ENCODE results near the gene RAB38. TPM values are rescaled to one million over a fixed set of nuclear protein-coding genes. Genes with fewer than 3 reads are reported as not detected.

RAB38 gene
- total RNA-seq: under 1 TPM; 0.70 to 0.82 TPM

- peaks cover 1% of the 10 kb centered on the region for H3K27me3 Mint-ChIP-seq (ENCODE audit: low read depth)
- peak within 1 kb of the TSS; percentile 69 for H3K27ac Mint-ChIP-seq
- no peaks in the 10 kb centered on the region for H3K36me3 Mint-ChIP-seq (ENCODE audit: low read depth)
Observed at GRCh38 chr11:88174709-88175568, at the start of gene RAB38. Gene RAB38 (minus strand): TSS chr11:88175443. CDS start chr11:88175384, 59 bp downstream.

DNA sequence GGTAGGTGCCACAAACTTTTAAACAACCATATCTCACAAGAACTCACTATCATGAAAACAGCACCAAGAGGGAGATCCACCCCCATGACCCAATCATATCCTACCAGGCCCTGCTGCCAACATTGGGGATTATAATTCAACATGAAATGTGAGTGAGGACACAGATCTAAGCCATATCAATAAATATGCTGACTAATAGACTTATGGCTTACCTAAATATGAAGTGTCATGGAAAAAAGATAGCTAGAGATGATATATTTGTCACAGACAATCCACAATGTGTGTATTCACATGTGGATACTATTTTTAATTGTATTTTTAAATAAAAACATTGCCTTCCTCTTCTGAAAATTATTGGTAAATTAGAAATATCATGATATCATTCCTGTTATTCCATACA is 38.2 kb upstream of the RAB38 start:
- no peaks in the 10 kb centered on the region for H3K9me3 Mint-ChIP-seq (ENCODE audit: insufficient read depth)
- ChIA-PET CTCF (no interaction called here), POLR2A (no interaction called here)
- ATAC-seq: no peak
- H3K27ac Mint-ChIP-seq: no peak overlapping the region
- no peak for DNase-seq
- no peaks in the 10 kb centered on the region for H3K4me1 Mint-ChIP-seq (ENCODE audit: low read depth)
- no peaks in the 10 kb centered on the region for H3K27me3 Mint-ChIP-seq (ENCODE audit: low read depth)
- no peaks in the 10 kb centered on the region for H3K36me3 Mint-ChIP-seq (ENCODE audit: low read depth)
- no peak overlapping the region for H3K4me3 Mint-ChIP-seq

More at GRCh38 chr11:88174709-88175568, at the start of gene RAB38:
- CTCF ChIA-PET: no interaction called here
- peaks cover 43% of the 10 kb centered on the region for H3K4me1 Mint-ChIP-seq (ENCODE audit: low read depth)
- H3K4me3 Mint-ChIP-seq: peak within 1 kb of the TSS; percentile 75
- ATAC-seq: peak; percentile 63
- H3K9me3 Mint-ChIP-seq (ENCODE audit: insufficient read depth): no peaks in the 10 kb centered on the region
- POLR2A ChIA-PET: no interaction called here
- peak; percentile 58 for DNase-seq

GRCh38 chr11:88212300-88212699 is 37.1 kb upstream of the RAB38 start:
- DNase-seq: no peak
- Mint-ChIP-seq H3K9me3 (ENCODE audit: insufficient read depth) (no peaks in the 10 kb centered on the region), H3K36me3 (ENCODE audit: low read depth) (no peaks in the 10 kb centered on the region), H3K4me3 (no peak overlapping the region), H3K27ac (no peak overlapping the region), H3K4me1 (ENCODE audit: low read depth) (no peaks in the 10 kb centered on the region), H3K27me3 (ENCODE audit: low read depth) (no peaks in the 10 kb centered on the region)
- ChIA-PET POLR2A (no interaction called here), CTCF (interaction anchor here (0.6 kb wide), 1 partner anchor 43 kb away, joined by 3 read pairs; no protein-coding TSS in a partner anchor)
- ATAC-seq: no peak

DNA sequence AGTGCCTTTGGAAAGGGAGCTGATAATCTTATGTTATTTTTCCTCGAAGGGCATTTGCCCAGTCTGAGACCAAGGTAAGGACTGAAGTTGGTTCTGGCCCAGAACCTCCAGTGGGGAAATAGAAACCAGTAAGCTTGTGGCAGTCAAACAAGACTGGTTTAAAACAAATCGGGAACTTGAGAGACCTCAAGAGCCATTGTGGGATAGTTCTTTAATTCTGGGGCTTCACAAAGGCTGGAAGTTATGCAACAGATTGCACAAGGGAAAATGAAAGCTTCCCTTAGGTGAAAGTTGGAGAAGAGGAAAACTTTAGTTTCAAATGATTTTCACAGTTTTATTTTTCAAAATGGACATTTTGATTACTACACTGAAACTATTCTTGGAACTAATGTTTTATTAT is 33.5 kb upstream of the RAB38 start:
- ChIA-PET CTCF (no interaction called here), POLR2A (no interaction called here)
- H3K4me1 Mint-ChIP-seq (ENCODE audit: low read depth): no peaks in the 10 kb centered on the region
- no peaks in the 10 kb centered on the region for H3K9me3 Mint-ChIP-seq (ENCODE audit: insufficient read depth)
- no peak overlapping the region for H3K4me3 Mint-ChIP-seq
- H3K27ac Mint-ChIP-seq: no peak overlapping the region
- no peaks in the 10 kb centered on the region for H3K27me3 Mint-ChIP-seq (ENCODE audit: low read depth)
- ATAC-seq (no peak), DNase-seq (no peak)
- no peaks in the 10 kb centered on the region for H3K36me3 Mint-ChIP-seq (ENCODE audit: low read depth)

DNA sequence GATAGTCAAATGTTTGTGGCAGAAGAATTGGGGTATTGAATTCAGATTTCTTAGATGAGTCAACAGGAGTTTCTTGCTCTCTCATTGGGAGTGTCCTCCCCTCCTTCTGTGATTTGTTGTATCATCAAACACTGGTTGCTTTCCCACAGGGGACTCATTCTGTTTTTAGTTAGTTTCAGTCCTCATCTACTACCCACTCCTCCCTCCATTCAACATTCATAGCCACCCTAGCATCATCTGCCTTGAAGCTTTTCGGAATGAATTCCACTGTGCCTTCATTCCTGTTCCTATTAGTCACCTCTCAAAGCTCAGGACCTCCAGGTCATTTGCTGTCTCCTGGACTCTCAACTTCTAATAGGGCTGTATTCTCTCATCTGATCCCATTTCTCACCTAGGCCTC is 31.5 kb upstream of the RAB38 start:
- H3K4me3 Mint-ChIP-seq: no peak overlapping the region
- no peaks in the 10 kb centered on the region for H3K36me3 Mint-ChIP-seq (ENCODE audit: low read depth)
- H3K4me1 Mint-ChIP-seq (ENCODE audit: low read depth): no peaks in the 10 kb centered on the region
- ChIA-PET POLR2A (no interaction called here), CTCF (no interaction called here)
- DNase-seq (no peak), ATAC-seq (no peak)
- no peaks in the 10 kb centered on the region for H3K27me3 Mint-ChIP-seq (ENCODE audit: low read depth)
- H3K27ac Mint-ChIP-seq: no peak overlapping the region
- H3K9me3 Mint-ChIP-seq (ENCODE audit: insufficient read depth): no peaks in the 10 kb centered on the region

- Mint-ChIP-seq H3K9me3 (ENCODE audit: insufficient read depth) (no peaks in the 10 kb centered on the region), H3K27ac (no peak overlapping the region), H3K4me3 (no peak overlapping the region), H3K4me1 (ENCODE audit: low read depth) (no peaks in the 10 kb centered on the region), H3K27me3 (ENCODE audit: low read depth) (peaks cover under 1% of the 10 kb centered on the region), H3K36me3 (ENCODE audit: low read depth) (no peaks in the 10 kb centered on the region)
- ChIA-PET POLR2A (no interaction called here), CTCF (no interaction called here)
- no peak for ATAC-seq
- no peak for DNase-seq
Observed at GRCh38 chr11:88204353-88204752, 29.1 kb upstream of the RAB38 start.

- no peak overlapping the region for H3K27ac Mint-ChIP-seq
- H3K36me3 Mint-ChIP-seq (ENCODE audit: low read depth): no peaks in the 10 kb centered on the region
- DNase-seq (no peak), ATAC-seq (no peak)
- peaks cover 2% of the 10 kb centered on the region for H3K27me3 Mint-ChIP-seq (ENCODE audit: low read depth)
- H3K9me3 Mint-ChIP-seq (ENCODE audit: insufficient read depth): no peaks in the 10 kb centered on the region
- ChIA-PET CTCF (interaction anchor here (1.1 kb wide), 1 partner anchor 28 kb away, joined by 3 read pairs; no protein-coding TSS in a partner anchor), POLR2A (no interaction called here)
- no peaks in the 10 kb centered on the region for H3K4me1 Mint-ChIP-seq (ENCODE audit: low read depth)
- H3K4me3 Mint-ChIP-seq: no peak overlapping the region
Observed at GRCh38 chr11:88203604-88204003, 28.4 kb upstream of the RAB38 start.

DNA sequence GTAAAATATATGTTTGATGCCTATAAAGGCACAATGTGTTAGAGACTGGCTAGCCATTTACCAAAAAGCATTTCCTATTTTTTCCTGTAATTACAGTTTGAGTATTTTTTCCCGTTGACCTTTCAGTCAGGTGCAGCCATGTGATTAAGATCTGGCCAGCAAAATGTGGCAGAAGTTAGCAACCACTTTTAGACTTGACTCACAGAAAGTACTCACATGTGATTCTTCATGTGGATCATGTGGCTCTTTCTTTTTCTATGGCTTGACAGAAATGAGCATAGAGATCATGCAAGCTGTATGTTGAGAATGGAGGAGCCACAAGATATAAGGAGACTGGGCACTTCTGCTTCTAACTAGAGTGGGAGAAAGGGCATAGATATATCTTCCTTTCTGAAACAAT is 27.3 kb upstream of the RAB38 start:
- ChIA-PET CTCF (no interaction called here), POLR2A (no interaction called here)
- Mint-ChIP-seq H3K27me3 (ENCODE audit: low read depth) (peaks cover 2% of the 10 kb centered on the region), H3K4me1 (ENCODE audit: low read depth) (no peaks in the 10 kb centered on the region), H3K4me3 (no peak overlapping the region), H3K36me3 (ENCODE audit: low read depth) (no peaks in the 10 kb centered on the region), H3K27ac (no peak overlapping the region), H3K9me3 (ENCODE audit: insufficient read depth) (no peaks in the 10 kb centered on the region)
- DNase-seq (no peak), ATAC-seq (no peak)

GRCh38 chr11:88196393-88196792 is 21.1 kb upstream of the RAB38 start:
- Mint-ChIP-seq H3K27ac (no peak overlapping the region), H3K4me3 (no peak overlapping the region), H3K4me1 (ENCODE audit: low read depth) (no peaks in the 10 kb centered on the region), H3K27me3 (ENCODE audit: low read depth) (peaks cover 21% of the 10 kb centered on the region), H3K36me3 (ENCODE audit: low read depth) (no peaks in the 10 kb centered on the region), H3K9me3 (ENCODE audit: insufficient read depth) (peaks cover 20% of the 10 kb centered on the region)
- ChIA-PET POLR2A (no interaction called here), CTCF (no interaction called here)
- ATAC-seq (no peak), DNase-seq (no peak)

GRCh38 chr11:88195908-88196307 is 20.7 kb upstream of the RAB38 start:
- H3K4me3 Mint-ChIP-seq: no peak overlapping the region
- H3K27ac Mint-ChIP-seq: no peak overlapping the region
- ChIA-PET CTCF (no interaction called here), POLR2A (no interaction called here)
- no peaks in the 10 kb centered on the region for H3K4me1 Mint-ChIP-seq (ENCODE audit: low read depth)
- ATAC-seq (no peak), DNase-seq (no peak)
- H3K9me3 Mint-ChIP-seq (ENCODE audit: insufficient read depth): peaks cover 20% of the 10 kb centered on the region
- peaks cover 21% of the 10 kb centered on the region for H3K27me3 Mint-ChIP-seq (ENCODE audit: low read depth)
- no peaks in the 10 kb centered on the region for H3K36me3 Mint-ChIP-seq (ENCODE audit: low read depth)

DNA sequence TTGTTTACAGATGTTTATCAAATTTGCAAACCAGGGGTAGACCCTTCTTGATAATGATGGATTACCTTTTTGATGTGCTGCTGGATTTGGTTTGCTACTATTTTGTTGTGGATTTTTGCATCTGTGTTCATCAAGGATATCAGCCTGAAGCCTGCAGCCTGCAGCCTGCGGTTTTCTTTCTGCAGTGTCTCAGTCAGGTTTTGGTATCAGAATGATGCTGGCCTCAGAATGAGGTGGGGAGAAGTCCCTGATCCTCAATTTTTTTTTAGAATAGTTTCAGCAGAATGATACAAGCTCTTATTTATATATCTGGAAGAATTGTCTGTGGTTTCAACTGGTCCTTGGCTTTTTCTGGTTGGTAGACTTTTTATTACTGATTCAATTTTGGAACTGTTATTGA is 19.7 kb upstream of the RAB38 start:
- no peaks in the 10 kb centered on the region for H3K36me3 Mint-ChIP-seq (ENCODE audit: low read depth)
- no peaks in the 10 kb centered on the region for H3K4me1 Mint-ChIP-seq (ENCODE audit: low read depth)
- ChIA-PET CTCF (no interaction called here), POLR2A (no interaction called here)
- peaks cover 21% of the 10 kb centered on the region for H3K27me3 Mint-ChIP-seq (ENCODE audit: low read depth)
- peaks cover 20% of the 10 kb centered on the region for H3K9me3 Mint-ChIP-seq (ENCODE audit: insufficient read depth)
- DNase-seq (no peak), ATAC-seq (no peak)
- H3K27ac Mint-ChIP-seq: no peak overlapping the region
- no peak overlapping the region for H3K4me3 Mint-ChIP-seq

DNA sequence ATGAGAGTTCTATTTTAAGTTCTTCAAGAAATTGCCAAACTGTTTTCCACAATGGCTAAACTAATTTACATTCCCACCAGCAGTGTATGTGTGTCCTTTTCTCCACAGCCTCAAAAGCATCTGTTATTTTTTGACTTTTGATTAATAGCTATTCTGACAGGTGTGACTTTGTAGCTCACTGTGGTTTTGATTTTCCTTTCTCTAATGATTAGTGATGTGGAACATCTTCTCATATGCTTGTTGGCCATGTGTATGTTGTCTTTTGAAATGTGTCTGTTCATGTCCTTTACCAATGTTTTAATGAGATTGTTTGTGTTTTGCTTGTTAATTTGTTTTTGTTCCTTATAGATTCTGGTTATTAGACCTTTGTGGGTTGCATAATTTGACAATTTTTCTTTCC is 18.0 kb upstream of the RAB38 start:
- POLR2A ChIA-PET: no interaction called here
- H3K4me3 Mint-ChIP-seq: no peak overlapping the region
- peaks cover 20% of the 10 kb centered on the region for H3K9me3 Mint-ChIP-seq (ENCODE audit: insufficient read depth)
- no peaks in the 10 kb centered on the region for H3K36me3 Mint-ChIP-seq (ENCODE audit: low read depth)
- no peaks in the 10 kb centered on the region for H3K4me1 Mint-ChIP-seq (ENCODE audit: low read depth)
- CTCF ChIA-PET: no interaction called here
- no peak for ATAC-seq
- DNase-seq: no peak
- peaks cover 20% of the 10 kb centered on the region for H3K27me3 Mint-ChIP-seq (ENCODE audit: low read depth)
- no peak overlapping the region for H3K27ac Mint-ChIP-seq

- Mint-ChIP-seq H3K27me3 (ENCODE audit: low read depth) (peaks cover 8% of the 10 kb centered on the region), H3K9me3 (ENCODE audit: insufficient read depth) (no peaks in the 10 kb centered on the region), H3K4me1 (ENCODE audit: low read depth) (no peaks in the 10 kb centered on the region), H3K27ac (no peak overlapping the region), H3K36me3 (ENCODE audit: low read depth) (no peaks in the 10 kb centered on the region), H3K4me3 (no peak overlapping the region)
- DNase-seq (no peak), ATAC-seq (no peak)
- ChIA-PET POLR2A (no interaction called here), CTCF (no interaction called here)
Observed at GRCh38 chr11:88188932-88189253, 13.7 kb upstream of the RAB38 start.

Data from activated CD8-positive, alpha-beta T cell treated with anti-CD3 and anti-CD28 coated beads, Interleukin-2, amount 10 ng/mL, durations not matched to agents 7 days and 5 days (primary cell).